H1 (cell line): ENCODE data around the gene SEMA3A. TPM values are rescaled to one million over a fixed set of nuclear protein-coding genes. Genes with fewer than 3 reads are reported as not detected.
A peak's percentile ranks its signal among the peaks of the same experiment; 100 is the strongest.

ENCODE experiments used
- CTCF ChIA-PET: fragments of 300-600 bp; sonication (Branson Sonifier 250); formaldehyde crosslinking; loops from one replicate; lab custom pipeline; 2021; ENCODE audit not compliant: partially characterized antibody; lab: Charles Lee
- POLR2A ChIA-PET: fragments of 300-600 bp; sonication (Branson Sonifier 250); formaldehyde crosslinking; loops from one replicate; lab custom pipeline; 2021; ENCODE audit warnings: inconsistent platforms; ENCODE audit not compliant: partially characterized antibody; lab: Charles Lee
- DNase-seq, 2 experiments: peaks; one replicate each; pipeline versions ENCODE4 v3.0.0 to v3.0.0-alpha.2; 2010 to 2022; ENCODE audit warnings: low spot score in 2 of 2, low read depth in 1 of 2, mixed read lengths in 1 of 2
- FAIRE-seq: peaks from 2 replicates; lab custom pipeline; 2011; peaks lifted over from hg19 to GRCh38; lab: Jason Lieb, UNC
- H2AFZ ChIP-seq: 2 replicates; pipeline ENCODE4 v1.8.1; 2012; ENCODE audit warnings: low read length, inconsistent platforms
- H2AK5ac ChIP-seq: 2 replicates; pipeline ENCODE4 v1.6.1; 2013; ENCODE audit warnings: low read depth, low read length
- H2BK120ac ChIP-seq: replicated peaks from 2 replicates; pipeline ENCODE3; 2013; ENCODE audit warnings: low read depth, low read length, inconsistent platforms
- H2BK12ac ChIP-seq: 2 replicates; pipeline ENCODE4 v1.6.1; 2013; ENCODE audit warnings: low read depth, low read length
- H2BK15ac ChIP-seq: 2 replicates; pipeline ENCODE4 v1.6.1; 2013; ENCODE audit warnings: low read length
- H2BK20ac ChIP-seq: 2 replicates; pipeline ENCODE4 v1.6.1; 2013; ENCODE audit warnings: low read length
- H2BK5ac ChIP-seq: 2 replicates; pipeline ENCODE4 v1.6.1; 2013; ENCODE audit warnings: low read depth, low read length
- H3K14ac ChIP-seq: 2 replicates; pipeline ENCODE4 v1.6.1; 2013; ENCODE audit warnings: inconsistent platforms; ENCODE audit not compliant: insufficient read length
- H3K18ac ChIP-seq: 2 replicates; pipeline ENCODE4 v1.6.1; 2013; ENCODE audit warnings: low read length; ENCODE audit errors: extremely low read depth
- H3K23ac ChIP-seq: 2 replicates; pipeline ENCODE4 v1.6.1; 2013; ENCODE audit warnings: inconsistent platforms; ENCODE audit not compliant: insufficient read length
- H3K23me2 ChIP-seq: 2 replicates; pipeline ENCODE4 v1.6.1; 2013; ENCODE audit warnings: low read depth, low read length
- H3K27ac ChIP-seq: 2 replicates; pipeline ENCODE4 v1.6.1; 2011; ENCODE audit warnings: low read depth, low read length, inconsistent platforms
- H3K27me3 ChIP-seq, 4 experiments: replicated peaks in 1 of 4; 1 replicate in 1 of 4; 2 replicates in 3 of 4; pipeline versions ENCODE4 v1.6.1 to v1.8.1; 2011 to 2013; ENCODE audit warnings: low read length in 3 of 4, mild to moderate bottlenecking in 3 of 4, inconsistent platforms in 2 of 4, mixed read lengths in 2 of 4, moderate library complexity in 1 of 4; ENCODE audit not compliant: control insufficient read depth in 3 of 4, insufficient read depth in 3 of 4; ENCODE audit errors: extremely low read depth in 1 of 4
- H3K36me3 ChIP-seq, 4 experiments: 2 replicates each; pipeline versions ENCODE4 v1.6.1 to v1.8.1; 2011 to 2013; ENCODE audit warnings: mild to moderate bottlenecking in 4 of 4, low read length in 3 of 4, moderate library complexity in 2 of 4, control low read depth in 1 of 4, inconsistent platforms in 1 of 4; ENCODE audit not compliant: insufficient read depth in 4 of 4, control insufficient read depth in 2 of 4
- H3K4ac ChIP-seq: replicated peaks from 2 replicates; pipeline ENCODE3; 2013; ENCODE audit warnings: low read length, low read depth, mixed read lengths, inconsistent platforms; ENCODE audit not compliant: insufficient read length
- H3K4me1 ChIP-seq, 4 experiments: replicated peaks in 1 of 4; 1 replicate in 1 of 4; 2 replicates in 3 of 4; pipeline versions ENCODE4 v1.6.1 to v1.8.1; 2011 to 2013; ENCODE audit warnings: low read length in 3 of 4, inconsistent platforms in 2 of 4, mixed read lengths in 1 of 4; ENCODE audit not compliant: insufficient read depth in 4 of 4, control insufficient read depth in 3 of 4
- H3K4me2 ChIP-seq, 2 experiments: 2 replicates each; pipeline versions ENCODE4 v1.6.1 to v1.8.1; 2011 to 2013; ENCODE audit warnings: low read depth in 2 of 2, low read length in 2 of 2, control low read depth in 1 of 2, inconsistent platforms in 1 of 2, mild to moderate bottlenecking in 1 of 2; ENCODE audit not compliant: insufficient read depth in 1 of 2
- H3K4me3 ChIP-seq, 4 experiments: fragments of 200-600, 300-600 bp in 1 of 4; sonication (generic), shearing (Covaris generic), sonication (Bioruptor Twin) in 1 of 4; 2 replicates each; pipeline versions ENCODE4 v1.5.1 to v1.8.1; 2011 to 2016; ENCODE audit warnings: low read length in 4 of 4, low read depth in 3 of 4, control low read depth in 2 of 4, inconsistent platforms in 2 of 4, mild to moderate bottlenecking in 2 of 4, mixed read lengths in 1 of 4, moderate library complexity in 1 of 4; ENCODE audit not compliant: insufficient read depth in 2 of 4; ENCODE audit errors: extremely low read depth in 1 of 4
- H3K56ac ChIP-seq: replicated peaks from 2 replicates; pipeline ENCODE3; 2013; ENCODE audit warnings: low read depth, mild to moderate bottlenecking, mixed read lengths, low read length, inconsistent platforms; ENCODE audit not compliant: insufficient read length
- H3K79me1 ChIP-seq: 2 replicates; pipeline ENCODE4 v1.6.1; 2013; ENCODE audit warnings: low read depth, low read length, control low read depth
- H3K79me2 ChIP-seq, 2 experiments: 2 replicates each; pipeline versions ENCODE4 v1.6.1 to v1.8.1; 2012 to 2013; ENCODE audit warnings: low read length in 2 of 2, mild to moderate bottlenecking in 2 of 2, inconsistent platforms in 1 of 2; ENCODE audit not compliant: insufficient read depth in 2 of 2, control insufficient read depth in 1 of 2
- H3K9ac ChIP-seq, 4 experiments: replicated peaks in 1 of 4; 1 replicate in 1 of 4; 2 replicates in 3 of 4; pipeline versions ENCODE4 v1.6.1 to v1.8.1; 2011 to 2013; ENCODE audit warnings: low read depth in 3 of 4, low read length in 3 of 4, control low read depth in 2 of 4, mild to moderate bottlenecking in 2 of 4, moderate library complexity in 2 of 4, inconsistent platforms in 1 of 4; ENCODE audit errors: extremely low read depth in 1 of 4
- H3K9me3 ChIP-seq, 2 experiments: 2 replicates each; pipeline versions ENCODE4 v1.6.1 to v1.8.1; 2012 to 2013; ENCODE audit warnings: mild to moderate bottlenecking in 2 of 2, moderate library complexity in 2 of 2, control low read depth in 1 of 2, inconsistent platforms in 1 of 2, low read depth in 1 of 2, low read length in 1 of 2, mixed read lengths in 1 of 2; ENCODE audit not compliant: insufficient read depth in 2 of 2
- H4K20me1 ChIP-seq, 2 experiments: replicated peaks in 1 of 2; 2 replicates each; pipeline versions ENCODE3 to v1.8.1; 2011 to 2013; ENCODE audit warnings: inconsistent platforms in 2 of 2, low read length in 2 of 2, mild to moderate bottlenecking in 1 of 2; ENCODE audit not compliant: insufficient read depth in 2 of 2, control insufficient read depth in 1 of 2
- H4K5ac ChIP-seq: 2 replicates; pipeline ENCODE4 v1.6.1; 2013; ENCODE audit warnings: low read length, low read depth, mixed read lengths, inconsistent platforms; ENCODE audit not compliant: insufficient read length
- H4K8ac ChIP-seq: 2 replicates; pipeline ENCODE4 v1.8.0; 2013; ENCODE audit warnings: mild to moderate bottlenecking, moderate library complexity, low read length, inconsistent platforms; ENCODE audit not compliant: insufficient read depth; ENCODE audit errors: extremely low read depth
- H4K91ac ChIP-seq: replicated peaks from 2 replicates; pipeline ENCODE3; 2013; ENCODE audit warnings: low read length, mixed read lengths, inconsistent platforms; ENCODE audit not compliant: insufficient read length
- BRCA1 ChIP-seq: IDR thresholded peaks from 2 replicates; pipeline ENCODE4 v1.6.1; 2012; ENCODE audit warnings: low read depth, low read length, improper control_type of control experiment
- CTCF ChIP-seq, 3 experiments: IDR thresholded peaks; 1 replicate in 2 of 3; 2 replicates in 1 of 3; pipeline versions ENCODE4 v1.5.1 to v1.6.1; 2011; ENCODE audit warnings: low read length in 3 of 3, mild to moderate bottlenecking in 3 of 3, inconsistent platforms in 2 of 3, low read depth in 1 of 3, moderate library complexity in 1 of 3; ENCODE audit not compliant: insufficient read depth in 1 of 3; ENCODE audit errors: control extremely low read depth in 1 of 3
- EZH2 ChIP-seq: fragments of 200-600 bp; sonication (generic); IDR thresholded peaks from 2 replicates; pipeline ENCODE4 v1.7.1; 2012; ENCODE audit warnings: low read depth, mild to moderate bottlenecking, moderate library complexity, low read length, inconsistent platforms; ENCODE audit not compliant: severe bottlenecking
- GTF2F1 ChIP-seq: IDR thresholded peaks from 2 replicates; pipeline ENCODE4 v1.6.1; 2012; ENCODE audit warnings: low read depth, low read length, improper control_type of control experiment, borderline replicate concordance
- KDM4A ChIP-seq: IDR thresholded peaks from one replicate; pipeline ENCODE4 v1.7.1; 2012; ENCODE audit warnings: low read depth, mild to moderate bottlenecking, moderate library complexity, low read length, inconsistent platforms; ENCODE audit not compliant: severe bottlenecking
- RAD21 ChIP-seq, 2 experiments: IDR thresholded peaks in 1 of 2; conservative IDR thresholded peaks in 1 of 2; 2 replicates each; pipeline ENCODE4 v1.6.1; 2011; ENCODE audit warnings: low read depth in 2 of 2, low read length in 2 of 2, improper control_type of control experiment in 1 of 2, inconsistent platforms in 1 of 2, mild to moderate bottlenecking in 1 of 2, moderate library complexity in 1 of 2
- YY1 ChIP-seq: IDR thresholded peaks from 2 replicates; pipeline ENCODE4 v1.6.1; 2011; ENCODE audit warnings: low read depth, mild to moderate bottlenecking, low read length
- polyA plus RNA-seq, 7 experiments: library from polyadenylated mRNA; depleted of rRNA in 3 of 7; stranded (reverse) in 5 of 7; unstranded in 2 of 7; fragments of >200 nt in 5 of 7; fragments of 200-250 nt in 2 of 7; gene quantifications; 1 replicate in 5 of 7; 2 replicates in 1 of 7; 4 replicates in 1 of 7; pipeline versions ENCODE4 v1.2.1 to v1.2.3, GENCODE V29; 2011 to 2013; ENCODE audit warnings: missing spikeins in 2 of 7, mixed read lengths in 2 of 7
- total RNA-seq: library from RNA; stranded (reverse); fragmentation: NEBNext Ultra II Directional; extraction: Animal tissue kit (Norgen Biotek cat#: 25700); gene quantifications from 2 replicates; pipeline ENCODE4 v1.2.1, GENCODE V29; 2021

The SEMA3A gene
- total and polyA plus RNA-seq, 2 of the 8 experiments (the other 6 are each of a cell fraction or from before 2014, with no cell fraction given), result 8.1 to 45.9 TPM

GRCh38 chr7:83983606-83984005 is 211.0 kb downstream of the SEMA3A start (continued):
- TF ChIP-seq GTF2F1, result no peak

- H4K8ac ChIP-seq, result no peak overlapping the region
- no peak overlapping the region for H3K14ac ChIP-seq
- H4K5ac ChIP-seq, result no peak overlapping the region
- no peaks in the 10 kb centered on the region for H3K79me2 ChIP-seq
- no peaks in the 10 kb centered on the region for H3K9me3 ChIP-seq
- H2BK12ac ChIP-seq, result no peak overlapping the region
- no peak overlapping the region for H2BK15ac ChIP-seq
- no peak overlapping the region for H4K91ac ChIP-seq
- no peak for FAIRE-seq
- no peak overlapping the region for H3K27ac ChIP-seq
- POLR2A ChIA-PET, result no interaction called here
- no peaks in the 10 kb centered on the region for H3K4me1 ChIP-seq
- CTCF ChIA-PET, result no interaction called here
- no peak for DNase-seq
- TF ChIP-seq KDM4A (no peak), EZH2 (no peak), RAD21 (IDR thresholded peaks at IDR 0.05 in 1 of 2, conservative IDR thresholded peaks at IDR 0.05 in 1 of 2; ENCODE audit: low read depth in 2 of 2, low read length in 2 of 2) (peak; percentile 64 to 80), CTCF (IDR thresholded peaks at IDR 0.05; ENCODE audit: control extremely low read depth in 1 of 3, insufficient read depth in 1 of 3, low read depth in 1 of 3, low read length in 3 of 3) (peak in 2 of 3 experiments; percentile 3 to 49; a peak in 2 of 4 replicates), BRCA1 (no peak), YY1 (peak; percentile 28; the same call in 1 of the 2 replicates)
- no peak overlapping the region for H3K4ac ChIP-seq
- no peak overlapping the region for H2BK120ac ChIP-seq
- H3K56ac ChIP-seq, result no peak overlapping the region
- no peak overlapping the region for H2BK20ac ChIP-seq
- no peaks in the 10 kb centered on the region; a peak in 1 of 8 replicates for H3K36me3 ChIP-seq
- no peak overlapping the region for H3K18ac ChIP-seq
- no peak overlapping the region for H2AFZ ChIP-seq
- H4K20me1 ChIP-seq, result no peaks in the 10 kb centered on the region
- no peak overlapping the region for H3K4me2 ChIP-seq
- H3K23ac ChIP-seq, result no peak overlapping the region
- H3K23me2 ChIP-seq, result no peaks in the 10 kb centered on the region
- H3K9ac ChIP-seq, result no peak overlapping the region
- no peak overlapping the region for H2BK5ac ChIP-seq
- no peaks in the 10 kb centered on the region for H3K27me3 ChIP-seq
- no peak overlapping the region for H3K4me3 ChIP-seq
- no peaks in the 10 kb centered on the region for H3K79me1 ChIP-seq
- H2AK5ac ChIP-seq, result no peak overlapping the region
These were observed 218.3 kb downstream of the SEMA3A start for GRCh38 chr7:83976302-83976701.
